GM21529 (cell line): Measurements from ENCODE around the gene CCDC85C.

Experiments
- ATAC-seq: cut with Tn5 transposase; IDR thresholded peaks from one replicate; pipeline ENCODE4 v1.9.1; 2021; ENCODE audit not compliant: unreplicated experiment

The CCDC85C gene

DNA sequence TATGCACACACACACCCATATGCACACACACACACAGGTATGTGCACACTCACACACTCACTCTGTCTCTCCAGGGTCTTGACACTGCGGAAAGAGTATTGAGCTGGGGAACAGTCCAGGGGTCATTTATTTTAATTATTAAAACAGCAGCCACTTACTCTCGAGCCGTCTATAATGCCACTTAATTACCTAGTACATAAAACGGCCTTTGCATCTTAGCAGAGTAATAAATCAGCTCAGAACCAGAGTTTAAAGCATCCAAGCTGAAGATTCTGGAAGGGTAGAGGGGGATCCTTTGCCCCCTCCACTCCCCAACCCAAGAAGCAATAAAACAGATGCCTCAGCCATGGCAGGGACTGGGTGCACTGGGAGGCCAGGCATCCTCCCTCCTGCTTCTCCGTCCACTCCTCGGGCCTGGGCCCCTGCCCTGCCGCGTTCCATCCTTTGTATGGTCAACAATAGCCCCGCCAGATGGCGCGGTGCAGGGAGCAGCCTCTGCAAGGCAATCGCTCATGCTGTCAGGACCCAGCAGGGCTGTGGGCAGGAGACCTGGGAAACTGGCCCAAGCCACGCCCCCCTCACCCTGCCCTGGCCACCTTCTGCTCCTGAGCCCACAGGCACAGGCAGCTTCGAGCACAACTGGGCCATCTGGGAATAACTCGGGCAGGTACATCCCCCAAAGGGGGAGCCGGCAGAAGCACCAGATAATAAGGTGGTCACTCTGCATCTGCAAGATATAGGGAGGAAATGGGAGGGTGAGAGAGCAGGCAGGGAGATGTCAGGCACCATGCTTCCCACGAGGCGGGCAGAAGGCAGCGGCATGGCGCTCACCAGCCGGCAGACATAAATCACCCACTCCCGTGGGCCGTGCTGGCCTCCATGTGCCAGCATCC is 40.9 kb downstream of the CCDC85C start:
- no peak for ATAC-seq

DNA sequence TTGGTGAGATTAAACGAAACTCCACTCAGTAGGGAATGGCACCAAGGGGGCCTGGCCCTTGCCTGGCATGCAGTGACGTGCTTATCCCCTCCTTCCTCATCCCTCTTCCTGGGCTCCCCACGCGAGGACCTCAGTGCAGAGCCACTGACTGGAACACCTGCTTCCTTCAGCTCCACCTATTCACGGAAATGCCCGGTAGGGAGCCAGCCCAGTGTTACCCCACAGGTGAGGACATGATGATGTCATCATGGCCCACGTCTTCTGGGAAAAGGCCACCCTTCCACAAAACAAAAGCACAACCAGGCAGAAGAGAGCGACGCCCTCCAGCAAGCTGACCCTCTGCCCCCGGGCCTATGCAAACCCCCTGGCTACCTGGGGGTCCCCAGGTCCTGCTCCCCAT is 42.1 kb downstream of the CCDC85C start:
- no peak for ATAC-seq

DNA sequence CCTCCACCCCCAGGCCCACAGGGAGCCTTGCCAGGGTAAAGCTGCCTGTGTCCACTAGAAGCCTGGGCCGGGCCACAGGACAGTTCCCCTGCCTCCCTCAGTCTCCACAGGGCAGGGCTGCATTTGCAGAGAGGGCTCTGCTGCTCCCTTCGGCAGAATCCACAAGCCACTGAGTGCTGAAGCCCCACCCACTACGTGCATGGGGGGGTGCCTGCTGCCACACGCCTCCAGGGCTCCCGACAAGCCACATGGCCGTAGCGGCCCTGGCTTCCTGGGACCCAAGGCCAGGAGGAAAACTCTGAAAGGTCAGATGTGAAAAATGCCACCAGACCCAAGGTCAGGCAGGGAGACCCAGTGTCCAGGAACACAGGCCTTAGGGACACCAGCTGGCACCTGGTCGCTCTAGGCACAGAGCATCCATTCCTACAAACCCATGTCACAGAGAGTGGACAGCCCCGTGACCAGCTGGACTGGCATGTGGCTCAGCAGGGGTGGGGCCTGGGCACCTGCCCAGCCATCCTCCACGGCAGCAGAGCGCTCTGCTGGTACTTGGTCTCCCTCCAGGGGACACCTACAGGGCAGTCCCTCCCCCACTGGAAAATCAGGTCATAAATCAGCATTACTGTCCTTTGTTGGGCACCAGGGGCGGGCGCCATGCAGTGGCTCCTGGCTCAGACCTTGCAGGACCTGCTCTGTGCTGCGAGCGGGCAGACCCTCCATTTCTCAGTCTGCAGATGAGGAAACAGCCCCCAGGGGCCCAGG is 42.9 kb downstream of the CCDC85C start:
- ATAC-seq = no peak

DNA sequence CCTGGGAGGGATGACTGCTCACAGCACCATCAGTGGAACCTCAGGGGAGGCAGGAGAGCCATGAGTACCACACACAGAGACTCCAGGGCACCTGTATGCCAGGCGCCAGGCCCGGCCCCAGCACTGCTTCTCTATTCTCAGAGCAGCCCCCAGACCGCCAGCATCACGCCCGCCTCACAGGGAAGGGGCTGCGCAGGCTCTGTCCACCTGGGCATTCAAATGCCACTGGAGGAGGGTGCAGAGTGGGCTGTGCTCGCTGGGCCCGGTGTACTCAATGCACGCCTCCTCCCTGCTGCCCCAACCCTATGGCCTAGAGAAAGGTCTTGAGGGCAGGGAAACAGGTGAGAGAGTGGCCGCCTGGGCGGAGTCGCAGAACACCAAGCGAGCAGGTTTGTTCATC is 43.6 kb downstream of the CCDC85C start:
- no peak for ATAC-seq

DNA sequence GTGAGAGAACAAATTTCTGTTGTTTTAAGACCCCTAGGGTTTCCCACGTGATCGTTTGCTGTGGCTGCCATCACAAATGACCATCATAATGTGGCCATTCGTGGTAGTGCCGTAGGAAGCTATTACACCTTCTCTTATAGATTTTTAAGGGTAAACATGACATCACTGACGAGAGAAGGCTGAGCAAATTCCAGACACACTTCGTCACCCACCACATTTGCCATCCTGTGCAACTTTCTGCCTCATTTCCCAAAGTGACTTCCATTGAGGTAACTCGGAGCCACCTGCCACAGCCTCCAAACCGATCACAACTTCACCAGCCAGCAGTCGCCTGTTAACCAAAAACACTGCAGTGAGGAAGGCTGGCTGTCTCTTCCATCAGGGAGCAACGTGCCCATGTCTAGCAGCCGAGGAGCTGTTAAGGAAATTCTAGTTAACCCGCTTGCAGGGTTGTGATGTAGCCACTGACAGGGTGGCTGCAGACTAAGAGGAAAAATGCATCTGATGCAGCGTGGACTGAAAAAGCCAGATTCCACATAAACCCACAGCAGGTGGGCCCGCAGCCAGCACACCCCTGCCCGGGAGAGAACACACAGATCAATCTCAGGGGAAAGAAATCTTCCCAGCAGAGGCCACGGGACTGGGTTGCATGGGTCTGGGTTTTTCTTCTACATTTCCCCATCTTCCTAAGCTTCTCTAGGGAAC is 44.6 kb downstream of the CCDC85C start:
- ATAC-seq = no peak

DNA sequence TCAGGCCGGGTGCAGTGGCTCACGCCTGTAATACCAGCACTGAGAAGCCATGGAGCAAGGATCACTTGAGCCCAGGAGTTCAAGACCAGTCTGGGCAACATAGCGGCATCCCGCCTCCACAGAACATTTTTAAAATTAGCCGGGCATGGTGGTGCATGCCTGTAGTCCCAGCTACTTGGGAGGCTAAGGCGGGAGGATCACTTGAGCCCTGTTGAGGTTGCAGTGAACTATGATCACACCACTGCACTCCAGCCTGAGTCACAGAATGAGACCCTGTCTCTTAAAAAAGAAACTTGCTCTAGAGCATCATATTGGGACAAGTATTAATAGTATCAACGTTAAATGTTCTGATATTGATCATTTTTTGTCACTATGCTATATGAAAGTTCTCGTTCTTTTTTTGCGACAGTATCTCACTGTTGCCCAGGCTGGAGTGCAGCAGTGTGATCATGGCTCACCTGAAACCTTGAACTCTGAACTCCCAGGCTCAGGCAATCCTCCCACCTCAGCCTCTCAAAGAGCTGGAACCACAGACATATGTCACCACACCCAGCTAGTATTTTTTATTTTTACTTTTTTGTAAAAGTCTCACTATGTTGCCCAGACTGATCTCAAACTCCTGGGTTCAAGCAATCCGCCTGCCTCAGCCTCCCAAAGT is 47.7 kb downstream of the CCDC85C start:
- no peak for ATAC-seq

DNA sequence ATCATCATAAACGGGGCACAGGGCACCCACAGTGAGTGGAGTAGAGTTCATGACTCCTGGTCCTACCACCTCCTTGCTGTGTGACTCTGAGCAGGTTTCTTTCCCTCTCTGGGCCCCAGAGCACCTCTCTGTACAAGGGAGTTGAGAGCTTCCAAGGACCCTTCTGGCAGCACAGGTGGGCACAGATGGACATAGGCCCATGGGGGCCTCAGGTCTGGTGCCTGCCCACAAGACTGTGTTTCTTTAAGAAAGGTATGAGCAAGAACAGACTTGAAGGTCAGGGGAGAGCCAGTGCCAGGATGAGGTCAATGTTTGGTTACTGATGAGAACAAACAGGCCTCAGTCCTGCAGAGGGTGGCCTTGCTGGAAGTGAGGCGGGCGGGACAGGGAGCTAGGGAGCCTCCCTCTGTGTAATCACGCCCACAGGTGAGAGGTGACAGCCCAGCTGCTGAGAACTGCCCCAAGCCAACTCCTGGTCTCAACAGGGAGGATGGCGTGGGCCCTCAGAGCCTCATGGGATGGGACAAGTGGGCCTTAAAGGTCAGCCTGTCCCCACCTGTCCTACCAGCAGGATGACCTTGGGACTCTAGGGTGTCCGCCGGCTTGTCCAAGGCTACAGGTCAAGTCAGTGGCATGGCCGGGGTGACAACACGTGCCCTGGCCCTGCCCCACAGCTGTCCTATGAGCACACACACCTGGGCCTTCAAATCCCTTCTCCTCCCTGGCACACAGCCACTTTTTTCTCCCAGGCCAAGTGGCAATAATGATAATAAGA is 49.1 kb downstream of the CCDC85C start:
- no peak for ATAC-seq

DNA sequence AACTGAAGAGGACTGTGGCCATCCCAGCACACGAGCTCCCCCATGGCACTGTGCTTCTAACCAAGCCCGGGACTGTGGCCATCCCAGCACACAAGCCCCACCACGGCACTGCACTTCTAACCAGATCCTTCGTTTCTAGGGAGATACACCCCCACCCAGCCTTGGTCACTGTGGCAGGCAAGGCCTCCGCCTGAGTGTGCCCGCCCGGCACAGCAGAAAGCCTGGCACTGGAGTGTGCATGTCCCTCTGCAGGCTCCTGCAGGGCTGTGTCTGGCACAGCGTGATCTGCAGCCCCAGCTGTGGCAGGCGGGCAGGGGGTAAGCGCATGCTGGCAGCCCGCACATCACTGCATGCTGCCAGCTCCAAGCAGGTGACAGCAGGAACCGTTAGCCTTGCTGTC is 49.8 kb downstream of the CCDC85C start:
- ATAC-seq = no peak

DNA sequence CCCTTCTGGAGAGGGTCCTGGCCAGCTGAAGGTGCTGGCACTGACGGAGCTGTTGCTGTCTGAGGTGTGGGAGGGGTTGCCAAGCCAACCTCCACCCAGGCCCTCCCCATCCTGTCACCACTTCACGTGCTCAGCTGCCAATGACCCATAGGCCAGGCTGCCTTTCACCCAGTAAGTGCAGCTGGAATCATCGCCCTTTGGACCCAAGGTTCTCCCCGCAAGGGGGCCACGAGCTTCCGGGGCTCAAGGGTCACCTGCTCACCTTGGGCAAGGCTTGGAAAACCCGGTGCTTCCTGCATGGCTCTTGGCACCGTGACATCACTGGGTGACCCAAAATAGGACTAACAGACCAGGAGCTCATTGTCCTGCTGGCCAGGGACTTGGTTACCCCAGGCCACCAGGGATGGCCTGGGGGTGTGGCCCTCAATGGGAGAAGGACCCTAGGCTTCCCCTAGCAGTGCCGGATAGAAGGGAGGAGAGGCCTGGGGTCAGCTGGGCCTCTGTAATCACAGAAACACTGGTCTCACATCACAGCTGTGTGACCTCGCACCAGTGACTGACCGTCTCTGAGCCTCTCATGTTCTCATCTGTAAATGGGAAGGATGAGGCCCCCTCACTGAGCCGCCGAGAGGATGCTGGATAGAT is 51.3 kb downstream of the CCDC85C start:
- ATAC-seq = no peak

DNA sequence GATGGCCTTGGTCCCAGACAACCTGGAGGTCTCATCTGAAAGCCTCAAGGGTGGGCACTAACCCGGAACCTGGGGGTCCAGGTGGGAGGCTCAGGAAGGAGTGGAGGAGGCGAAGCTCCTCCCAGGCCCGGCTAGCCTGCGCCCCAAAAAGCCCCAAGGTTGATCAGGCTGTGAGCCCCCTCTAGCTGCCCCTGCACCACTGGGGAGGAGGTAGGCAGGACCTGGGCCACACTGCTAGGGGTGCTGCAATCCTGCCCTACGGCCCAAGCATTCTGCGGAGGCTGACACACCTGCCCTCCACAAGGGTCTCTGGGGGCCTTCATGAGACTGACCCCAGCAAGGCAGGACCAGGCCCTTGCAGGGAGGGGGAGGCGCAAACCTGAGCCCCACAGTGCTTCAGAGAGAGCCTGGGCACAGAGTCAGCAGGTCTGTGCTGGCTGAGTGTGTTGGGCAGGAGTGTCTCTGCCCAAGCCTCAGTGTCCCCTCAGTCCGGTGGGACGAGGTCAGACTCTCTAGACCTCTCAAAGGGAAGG is 51.9 kb downstream of the CCDC85C start:
- no peak for ATAC-seq

DNA sequence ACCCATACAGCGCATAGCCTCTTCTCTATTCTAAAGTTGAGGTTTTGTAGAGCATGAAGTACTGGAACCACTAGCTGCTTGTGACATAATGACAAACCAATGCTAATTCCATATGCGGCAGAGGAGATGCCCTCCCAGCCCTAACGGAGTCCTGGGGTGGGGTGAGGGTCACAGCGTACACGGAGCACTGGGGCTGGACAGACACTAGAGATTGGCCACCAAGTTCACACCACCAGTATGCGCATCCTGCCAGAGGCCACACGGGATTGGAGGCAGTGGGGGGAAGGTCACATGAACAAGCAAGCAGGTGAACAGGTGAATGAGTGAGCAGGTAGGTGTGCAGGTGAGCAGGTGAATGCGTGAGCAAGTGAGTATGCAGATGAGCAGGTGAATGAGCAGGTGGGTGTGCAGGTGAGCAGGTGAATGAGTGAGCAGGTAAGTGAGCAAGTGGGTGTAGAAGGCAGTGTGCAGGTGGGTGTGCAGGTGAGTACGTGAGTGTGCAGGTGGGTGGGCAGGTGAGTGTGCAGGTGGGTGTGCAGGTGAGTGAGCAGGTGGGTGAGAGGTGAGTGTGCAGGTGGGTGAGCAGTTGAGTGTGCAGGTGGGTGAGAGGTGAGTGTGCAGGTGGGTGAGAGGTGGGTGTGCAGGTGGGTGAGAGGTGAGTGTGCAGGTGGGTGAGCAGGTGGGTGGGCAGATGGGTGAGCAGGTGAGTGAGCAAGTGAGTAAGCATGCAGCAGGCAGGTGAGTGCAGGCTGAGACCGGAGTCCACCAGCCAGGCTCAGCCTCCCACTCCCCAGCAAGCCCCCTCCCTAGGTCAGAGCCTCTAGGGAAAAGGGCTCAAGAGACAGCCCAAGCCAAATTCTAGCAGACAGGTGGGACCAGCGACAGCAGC is 52.7 kb downstream of the CCDC85C start:
- no peak for ATAC-seq

DNA sequence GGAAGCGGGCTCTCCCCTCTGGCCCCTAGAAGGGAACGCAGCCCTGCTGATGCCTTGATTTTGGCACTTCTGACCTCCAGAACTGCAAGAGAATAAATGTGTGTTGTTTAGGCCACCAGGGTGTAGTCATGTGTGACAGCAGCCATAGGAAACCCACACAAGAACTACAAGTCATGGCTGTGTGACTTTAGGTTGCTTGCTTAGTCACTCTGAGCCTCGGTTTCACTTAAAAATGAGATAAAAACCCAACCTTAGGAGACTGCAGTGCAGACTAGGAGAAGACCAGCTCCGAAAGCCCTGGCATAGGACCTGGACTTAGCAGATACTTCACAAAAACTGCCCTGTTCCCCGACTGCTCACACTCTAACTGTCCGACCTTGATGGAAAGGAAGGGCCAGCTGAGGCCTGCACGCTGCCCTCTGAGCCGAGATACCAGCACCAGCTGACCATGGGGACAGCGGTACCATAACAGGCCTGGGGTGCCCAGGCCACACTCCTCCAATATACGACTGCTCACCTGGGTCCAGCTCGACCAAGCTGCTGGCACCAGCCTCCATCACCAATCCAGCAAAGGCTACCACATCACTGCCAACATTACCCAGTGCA is 53.5 kb downstream of the CCDC85C start:
- ATAC-seq = no peak

DNA sequence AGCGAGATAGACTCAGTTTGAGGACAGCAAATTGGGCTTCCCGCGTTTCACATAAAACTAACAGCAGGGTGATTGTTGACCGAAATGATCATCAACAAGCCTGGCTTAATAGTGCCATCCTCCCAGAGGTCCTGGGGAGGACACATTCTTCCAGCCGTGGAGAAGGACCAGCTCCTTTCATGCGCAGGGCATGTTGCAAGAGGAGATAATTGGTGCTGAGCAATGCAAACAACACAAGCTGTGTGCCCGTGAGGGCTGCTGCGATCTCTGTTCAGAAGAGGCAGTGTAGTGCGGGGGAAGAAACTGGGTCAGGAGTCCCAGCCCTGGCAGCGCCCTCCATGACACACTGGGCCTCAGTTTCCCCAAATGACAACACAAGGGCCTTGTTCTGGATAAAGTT is 54.3 kb downstream of the CCDC85C start:
- ATAC-seq = no peak

DNA sequence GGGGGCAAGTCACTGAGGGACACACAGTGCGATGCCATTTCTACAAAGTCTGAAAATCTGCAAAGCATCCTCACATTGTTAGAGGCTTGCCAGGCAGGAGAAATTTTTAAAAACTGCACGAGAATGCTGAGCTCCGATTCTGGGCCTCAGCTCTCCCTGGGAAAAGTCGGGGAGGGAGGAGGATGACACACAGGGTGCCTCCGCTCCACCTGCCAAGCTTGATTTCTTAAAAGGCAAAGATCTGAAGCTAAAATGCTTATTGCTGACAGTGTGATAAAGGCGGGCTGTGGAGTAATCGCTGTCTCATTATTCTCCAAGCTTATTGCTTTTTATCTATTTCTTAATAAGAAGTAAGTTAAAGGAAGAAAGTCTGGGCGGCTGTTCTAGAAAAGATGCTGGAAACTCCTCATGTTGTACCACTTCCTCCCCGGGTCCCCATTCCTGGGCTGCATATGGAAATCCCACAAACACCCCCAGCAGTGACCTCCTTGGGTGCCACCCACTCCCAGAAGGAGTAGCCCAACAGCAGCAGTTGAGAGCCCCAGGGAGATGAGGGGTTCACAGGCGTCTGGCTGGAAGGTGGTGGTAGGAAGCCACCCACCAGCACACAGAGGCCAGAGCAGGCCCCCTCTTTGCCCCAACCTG is 55.0 kb downstream of the CCDC85C start:
- ATAC-seq = no peak

DNA sequence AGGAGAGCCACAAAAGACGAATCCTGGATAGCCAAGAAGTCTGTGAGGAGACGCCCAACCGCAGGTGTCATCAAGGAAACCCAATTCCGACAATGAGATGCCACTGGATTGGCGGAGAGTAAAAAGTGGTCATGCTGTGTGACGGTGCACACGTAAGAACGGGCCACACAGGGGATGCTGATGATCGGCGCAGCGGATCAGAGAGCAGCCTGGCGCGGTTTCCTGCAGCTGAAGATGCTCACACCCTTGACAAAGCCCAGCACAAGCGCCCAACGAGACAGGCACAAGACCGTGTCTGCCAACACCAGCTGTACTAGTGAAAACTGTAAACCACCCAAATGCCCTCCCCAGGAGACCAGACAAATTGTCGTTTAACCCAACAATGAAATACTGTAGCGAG is 55.8 kb downstream of the CCDC85C start:
- no peak for ATAC-seq

DNA sequence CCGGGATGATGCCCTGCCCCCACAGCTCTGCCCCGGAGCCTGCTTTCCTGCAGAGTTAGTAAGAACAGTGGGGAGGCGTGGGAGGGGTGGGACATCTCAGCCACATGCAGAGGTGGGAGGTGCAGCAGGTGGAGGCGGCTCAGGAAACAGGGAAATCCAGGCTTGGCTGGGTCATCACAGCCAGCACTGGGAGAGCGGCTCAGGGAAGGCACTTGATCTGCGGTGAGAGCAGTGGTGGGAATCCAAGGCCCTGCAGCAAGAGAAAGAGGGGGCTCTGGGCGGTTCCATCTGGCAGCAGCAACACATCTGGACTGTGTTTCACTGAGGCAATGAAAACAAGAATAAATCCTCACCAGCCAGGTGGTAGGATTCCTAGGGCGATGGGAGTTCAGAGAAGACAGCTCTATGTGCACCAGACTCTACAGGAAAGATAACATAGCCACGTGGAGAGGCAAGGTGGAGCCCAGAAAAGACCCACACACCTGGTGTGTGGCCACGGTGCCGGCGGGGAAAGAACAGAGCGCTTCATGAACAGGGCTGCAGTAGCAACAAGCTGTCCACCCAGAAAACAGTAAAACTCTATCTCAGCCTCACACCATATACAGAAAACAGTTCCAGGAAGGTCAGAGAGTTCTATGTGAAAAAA is 57.6 kb downstream of the CCDC85C start:
- no peak for ATAC-seq

DNA sequence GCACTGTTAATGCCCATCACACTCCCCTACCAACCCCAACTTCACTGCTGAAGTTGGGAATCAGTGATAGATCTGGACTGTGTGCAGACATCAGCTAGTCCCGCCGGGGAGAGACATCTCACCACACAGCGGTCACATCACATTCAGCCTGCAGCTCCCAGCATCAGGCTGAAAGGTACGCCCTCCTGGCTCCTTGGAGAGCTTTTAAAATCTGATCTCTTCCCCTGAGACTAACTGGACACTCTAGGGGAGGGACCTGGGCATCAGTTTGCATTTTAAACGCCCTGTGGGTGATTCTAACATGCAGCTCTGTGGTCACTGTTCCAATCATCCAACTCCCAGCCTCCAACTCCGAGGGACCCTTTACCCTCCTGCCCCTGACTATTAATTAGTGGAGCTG is 58.4 kb downstream of the CCDC85C start:
- no peak for ATAC-seq
